GM19395 (cell line): ENCODE measurements around the gene FBXL2.
A peak's percentile ranks its signal among the peaks of the same experiment; 100 is the strongest.
"Not testable (repeated sequence)": the region's sequence is repeated elsewhere in the genome, so short reads cannot be mapped to it uniquely, and the experiment has no call there.

Source experiments
- ATAC-seq: cut with Tn5 transposase; IDR thresholded peaks from one replicate; pipeline ENCODE4 v1.9.1; 2021; ENCODE audit warnings: mild to moderate bottlenecking, moderate library complexity; ENCODE audit not compliant: unreplicated experiment

FBXL2 gene

DNA sequence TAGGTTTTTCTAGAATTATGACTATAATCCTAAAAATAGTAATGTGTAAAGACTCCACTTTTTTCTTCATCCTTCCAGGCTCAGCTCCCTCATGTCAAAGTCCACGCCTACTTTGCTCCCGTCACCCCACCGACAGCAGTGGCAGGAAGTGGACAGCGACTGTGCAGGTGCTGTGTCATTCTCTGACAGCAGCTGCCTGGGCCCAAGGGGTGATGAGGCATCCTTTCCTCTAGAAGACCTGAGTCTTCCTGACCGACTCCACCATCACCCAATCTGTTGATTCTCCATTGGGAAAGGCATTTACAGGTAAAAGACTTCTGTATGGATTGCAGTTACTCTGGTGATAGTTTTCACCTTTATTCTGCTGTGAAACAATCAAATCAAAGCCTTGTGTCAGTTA lies 108.2 kb downstream of the FBXL2 start:
- ATAC-seq: no peak

DNA sequence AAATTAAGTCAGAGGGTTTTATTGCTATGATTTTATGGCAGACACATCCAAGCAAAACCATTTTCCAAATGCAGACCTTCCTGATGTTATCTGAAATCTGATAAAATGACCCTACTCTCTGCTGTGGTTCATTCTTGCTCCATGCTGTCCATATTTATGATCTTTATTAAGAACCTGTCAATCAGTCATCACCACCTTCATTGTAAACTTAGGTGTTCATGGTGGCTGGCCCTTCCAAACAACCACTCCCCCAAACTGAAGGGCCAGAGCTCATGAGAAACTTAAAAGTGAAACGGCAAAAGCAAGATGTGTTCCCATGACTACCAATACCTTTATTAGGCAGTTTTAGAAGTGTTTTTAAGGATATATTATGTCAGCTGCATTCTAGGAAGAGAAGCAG lies 109.4 kb downstream of the FBXL2 start:
- no peak for ATAC-seq

DNA sequence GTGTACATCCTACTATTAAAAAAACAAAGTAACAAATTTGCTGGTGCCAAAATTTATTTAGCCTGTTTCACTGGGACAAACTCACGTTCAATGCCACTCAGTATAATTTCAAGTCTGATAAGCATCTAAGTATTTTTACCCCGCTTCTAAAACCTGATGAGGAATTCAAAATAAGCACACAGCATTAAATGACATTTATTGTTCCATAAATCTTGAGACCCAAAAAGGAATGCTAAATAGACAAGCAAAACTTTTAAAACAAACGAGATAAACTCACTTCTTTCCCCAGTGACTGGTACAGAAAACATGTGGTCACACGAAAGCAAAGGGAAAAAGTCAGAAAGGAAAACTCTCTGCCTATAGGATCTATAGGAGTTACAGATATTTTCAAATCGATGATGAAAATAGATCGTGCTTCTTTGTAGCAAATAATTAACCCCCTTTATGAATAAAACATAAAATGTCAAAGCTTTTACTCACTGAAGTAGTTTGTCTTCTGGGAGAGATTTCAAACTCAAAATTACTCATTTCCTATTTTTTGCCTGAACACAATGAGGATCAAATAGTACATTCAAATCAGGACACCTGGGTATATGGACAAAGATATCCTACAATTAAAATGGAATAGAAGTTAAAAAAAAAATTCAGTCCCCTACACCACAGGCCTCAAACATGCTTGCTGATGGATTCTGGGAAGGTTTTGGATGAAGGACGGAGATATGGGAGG lies 111.3 kb downstream of the FBXL2 start:
- no peak for ATAC-seq

DNA sequence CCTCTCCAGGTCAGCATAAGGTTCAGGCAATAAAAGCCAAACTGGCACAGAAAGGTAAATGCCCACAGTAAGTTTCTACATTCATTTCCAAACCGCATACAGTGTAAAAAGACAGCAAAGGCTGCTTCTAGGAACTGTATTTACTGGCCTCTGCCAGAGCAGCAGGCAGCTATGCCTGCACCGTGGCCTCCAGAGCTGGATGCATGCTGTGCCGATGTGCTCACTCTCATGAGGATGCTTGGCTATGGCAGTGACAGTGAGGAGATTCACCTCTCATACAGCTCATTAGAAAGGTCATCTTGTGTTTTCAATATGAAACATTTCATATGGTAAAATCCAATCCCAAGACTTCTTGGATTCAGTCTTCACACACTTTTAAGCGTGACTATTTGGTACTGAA lies 112.7 kb downstream of the FBXL2 start:
- no peak for ATAC-seq

DNA sequence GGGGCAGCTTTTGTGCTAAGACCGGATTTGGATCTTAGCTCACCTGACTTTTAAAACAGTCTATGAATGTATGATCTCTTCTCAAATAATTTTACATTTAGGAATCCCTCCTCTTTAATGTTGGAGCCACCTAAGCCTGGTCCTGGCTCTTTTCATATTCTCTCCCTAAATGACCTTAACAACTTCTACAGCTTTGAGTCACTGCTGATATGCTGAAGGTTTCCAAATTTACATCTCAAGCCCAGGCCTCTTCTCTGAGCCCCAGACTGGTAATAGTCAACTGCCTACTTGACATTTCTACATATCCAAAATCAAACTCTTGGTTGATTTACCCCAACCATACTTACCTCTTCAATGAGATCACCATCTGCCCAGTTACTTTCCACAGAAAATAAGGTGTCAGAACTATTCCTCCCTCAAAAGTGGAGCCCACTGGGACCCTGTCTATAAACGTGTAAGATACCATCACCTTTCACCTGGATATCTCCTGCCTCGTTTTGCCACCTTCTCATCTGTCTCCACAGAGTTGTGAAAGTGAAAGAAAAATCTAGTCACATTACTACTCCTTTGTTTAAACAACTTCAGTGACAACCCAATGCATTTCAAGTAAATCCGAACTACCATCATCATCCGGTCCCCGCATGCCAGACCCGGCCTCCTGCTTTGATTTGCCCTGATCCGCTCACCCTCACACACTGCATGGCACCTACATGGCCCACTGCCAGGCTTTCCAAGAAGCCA lies 114.2 kb downstream of the FBXL2 start:
- no peak for ATAC-seq

DNA sequence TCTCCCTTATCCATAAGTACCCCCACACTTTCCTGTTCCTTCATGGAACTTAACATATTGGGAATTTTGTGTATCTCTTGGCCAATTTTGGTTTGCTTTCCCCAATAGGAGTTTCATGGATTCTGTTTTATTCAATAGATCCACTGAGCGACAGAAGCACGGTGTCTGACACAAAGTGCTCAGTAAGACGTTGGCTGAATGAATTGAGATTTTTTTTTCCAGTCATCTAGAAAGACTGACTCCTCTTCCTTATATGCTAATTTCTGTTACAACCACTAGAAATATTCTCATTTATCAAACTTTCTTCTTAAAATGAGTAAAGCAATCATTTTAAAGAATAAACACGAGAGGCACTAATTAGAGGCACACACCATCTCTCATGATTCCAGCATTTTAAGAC lies 114.9 kb downstream of the FBXL2 start:
- no peak for ATAC-seq

DNA sequence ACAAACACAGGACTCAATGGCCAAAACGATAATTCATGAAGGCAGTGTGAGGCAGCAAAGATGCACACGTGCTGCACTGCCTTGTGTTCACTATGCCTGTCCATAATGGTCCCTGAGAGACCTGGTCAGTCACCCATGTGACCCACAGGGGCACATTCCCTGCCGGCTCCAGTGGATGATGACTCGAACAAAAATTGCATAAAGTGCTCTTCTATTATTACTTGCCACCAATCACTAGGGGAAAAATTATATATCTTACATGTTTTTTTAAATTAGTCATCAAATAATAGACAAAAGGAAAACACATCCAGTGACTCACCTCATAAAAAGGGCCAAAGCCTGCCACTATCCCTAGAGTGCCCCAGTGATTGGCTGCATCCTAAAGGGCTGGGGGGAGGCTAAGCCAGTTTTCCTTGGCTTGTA lies 115.5 kb downstream of the FBXL2 start:
- no peak for ATAC-seq

DNA sequence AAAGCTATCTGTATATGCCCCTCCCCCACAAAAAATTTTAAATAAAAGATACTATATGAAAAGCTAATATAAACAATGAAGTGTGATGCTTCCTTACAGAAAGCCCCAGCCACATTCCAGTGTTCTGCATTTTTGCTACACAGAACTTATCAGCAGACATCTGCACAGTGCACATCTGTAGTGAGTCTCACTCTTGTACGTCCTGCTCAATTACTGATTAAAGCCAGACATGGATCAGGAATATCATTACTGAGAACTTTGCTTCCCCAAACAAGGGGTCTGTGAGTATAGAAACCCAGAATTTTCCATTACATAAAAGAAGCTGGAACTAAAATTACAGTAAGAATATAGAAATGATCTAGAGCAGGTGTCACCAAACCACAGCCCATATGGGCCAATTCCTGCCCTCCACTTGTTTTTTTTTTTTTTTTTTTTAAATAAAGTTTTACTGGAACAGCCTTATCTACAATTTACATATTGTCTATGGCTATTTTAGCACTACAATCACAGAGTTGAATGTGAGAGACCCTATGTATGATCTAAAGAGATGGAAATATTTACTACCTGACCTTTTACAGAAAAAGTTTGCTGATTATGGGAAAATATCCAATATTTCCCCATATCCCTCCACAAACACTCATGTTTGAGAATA lies 117.3 kb downstream of the FBXL2 start:
- ATAC-seq: no peak

DNA sequence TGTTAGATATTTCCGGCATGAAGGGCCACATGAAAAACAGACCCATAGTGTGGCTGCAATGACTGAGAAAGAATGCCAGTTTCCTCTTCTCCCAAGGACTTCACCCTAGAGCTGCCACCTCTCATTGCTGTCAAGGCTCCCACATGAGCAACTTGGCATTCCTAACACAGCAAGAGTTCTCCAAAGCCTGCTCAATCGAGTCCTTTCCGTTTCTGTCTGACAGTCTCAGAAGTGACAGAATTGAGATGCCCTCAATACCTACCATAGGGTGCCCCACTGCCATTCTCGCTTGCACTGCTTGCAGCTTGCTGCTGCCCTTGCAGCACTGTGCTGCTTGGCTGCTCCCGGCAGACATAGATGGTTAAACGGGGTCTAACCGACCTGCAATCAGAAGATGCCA lies 118.7 kb downstream of the FBXL2 start:
- no peak for ATAC-seq

DNA sequence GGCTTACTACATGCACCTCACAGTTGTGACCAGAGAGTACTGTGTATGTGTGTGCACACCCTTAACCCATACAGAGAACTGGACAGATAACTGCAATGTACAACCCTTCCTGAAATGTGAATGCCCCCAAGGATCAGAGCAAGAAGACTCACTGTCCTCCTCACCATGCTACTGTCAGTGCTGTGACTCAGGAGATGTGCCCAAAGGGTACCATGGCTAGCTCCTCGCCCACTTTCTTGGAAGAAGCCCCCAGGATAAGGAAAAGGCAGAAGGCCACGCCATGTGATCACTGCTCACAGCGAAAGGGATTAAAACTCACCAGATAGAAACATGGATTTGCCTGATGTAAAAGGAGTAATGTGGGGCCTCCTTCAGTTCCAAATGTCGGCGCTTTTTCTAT lies 121.2 kb downstream of the FBXL2 start:
- no peak for ATAC-seq

DNA sequence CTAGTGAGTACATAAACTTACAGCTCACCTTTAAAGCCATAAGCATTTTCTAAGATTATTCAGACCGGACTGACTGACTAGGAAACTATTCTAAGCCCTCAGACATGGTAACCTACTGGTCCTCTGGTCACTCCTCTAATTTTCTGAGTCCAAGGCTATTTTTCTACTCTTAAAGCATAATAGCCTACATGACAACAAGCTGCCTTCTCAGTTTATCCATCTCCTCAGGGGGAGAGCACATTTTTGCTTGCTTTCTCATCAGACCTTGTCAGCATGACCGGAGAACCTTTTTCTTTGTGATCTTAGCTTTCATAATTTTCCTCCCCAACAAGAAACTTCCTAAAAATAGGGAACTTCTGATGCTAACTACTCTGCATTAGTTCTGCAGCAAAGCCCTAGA lies 124.5 kb downstream of the FBXL2 start:
- ATAC-seq: no peak

DNA sequence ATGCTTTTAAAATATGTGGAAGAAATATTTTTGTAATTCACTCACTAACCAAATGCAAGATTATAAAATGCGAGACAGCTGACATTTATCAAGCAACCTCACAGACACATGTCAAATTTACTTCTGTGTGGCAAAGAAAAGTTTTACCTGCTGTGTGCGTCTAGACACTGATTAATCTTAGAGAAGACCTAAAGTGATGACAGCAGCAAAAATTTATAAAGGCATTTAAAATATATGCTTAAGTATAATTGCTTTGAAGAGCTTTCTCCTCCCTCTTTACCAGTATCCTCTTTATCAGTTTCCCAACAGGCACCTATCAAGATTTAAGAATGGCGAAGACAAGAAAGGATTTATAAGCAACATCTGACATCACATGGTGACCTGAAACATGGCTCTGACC lies 125.7 kb downstream of the FBXL2 start:
- ATAC-seq: no peak

DNA sequence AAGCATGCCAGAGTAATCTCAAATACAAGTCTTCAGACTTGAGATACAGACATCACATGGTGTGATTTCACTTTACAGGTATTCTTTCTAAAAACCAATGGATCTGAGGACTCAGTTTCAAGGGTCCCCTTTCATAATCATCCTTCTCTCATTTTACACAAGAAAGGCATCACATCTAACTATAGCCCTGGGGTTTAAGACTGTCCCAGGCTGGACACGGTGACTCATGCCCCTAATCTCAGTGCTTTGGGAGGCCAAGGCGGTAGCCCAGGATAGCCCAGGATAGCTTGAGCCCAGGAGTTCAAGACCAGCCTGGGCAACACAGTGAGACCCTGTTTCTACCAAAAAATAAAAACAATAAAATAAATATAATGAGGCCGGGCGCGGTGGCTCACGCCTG lies 126.5 kb downstream of the FBXL2 start:
- ATAC-seq: no peak

DNA sequence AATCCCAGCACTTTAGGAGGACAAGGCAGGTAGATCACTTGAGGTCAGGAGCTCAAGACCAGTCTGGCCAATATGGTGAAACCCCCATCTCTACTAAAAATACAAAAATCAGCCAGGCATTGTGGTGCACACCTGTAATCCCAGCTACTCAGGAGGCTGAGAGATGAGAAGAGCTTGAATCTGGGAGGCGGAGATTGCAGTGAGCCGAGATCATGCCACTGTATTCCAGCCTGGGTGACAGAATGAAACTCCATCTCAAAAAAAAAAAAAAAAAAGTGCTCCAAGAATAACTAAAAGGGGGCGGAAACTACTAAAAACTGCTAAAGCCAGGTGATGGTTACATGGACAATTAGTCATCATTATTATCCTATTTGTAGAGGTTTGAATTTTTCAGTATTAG lies 133.6 kb downstream of the FBXL2 start:
- ATAC-seq: not testable (repeated sequence)

DNA sequence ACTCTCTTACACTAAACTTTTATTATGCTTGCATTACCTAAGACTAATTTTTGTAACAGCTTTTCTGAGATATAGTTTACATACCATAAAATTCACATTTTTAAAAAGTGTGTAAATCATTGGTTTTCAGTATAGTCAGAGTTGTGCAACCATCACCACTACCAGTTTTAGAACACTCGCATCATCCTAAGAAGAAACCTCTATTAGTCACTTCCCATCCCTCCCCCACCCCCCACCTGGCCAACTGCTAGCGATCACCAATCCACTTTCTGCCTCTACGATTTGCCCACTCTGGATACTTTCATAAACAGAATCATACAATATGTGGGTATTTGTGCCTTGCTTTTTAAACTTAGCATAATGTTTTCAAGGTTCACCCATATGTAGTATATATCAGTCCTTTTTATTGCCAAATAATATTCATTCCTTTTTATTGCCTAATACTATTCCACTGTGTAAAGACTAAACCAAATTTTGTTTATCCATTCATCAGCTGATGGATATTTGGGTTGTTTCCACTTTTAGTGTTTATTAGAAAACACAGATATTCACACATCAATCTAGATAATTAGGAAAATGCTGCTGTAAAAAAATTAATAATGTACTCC lies 139.9 kb downstream of the FBXL2 start:
- ATAC-seq: no peak

DNA sequence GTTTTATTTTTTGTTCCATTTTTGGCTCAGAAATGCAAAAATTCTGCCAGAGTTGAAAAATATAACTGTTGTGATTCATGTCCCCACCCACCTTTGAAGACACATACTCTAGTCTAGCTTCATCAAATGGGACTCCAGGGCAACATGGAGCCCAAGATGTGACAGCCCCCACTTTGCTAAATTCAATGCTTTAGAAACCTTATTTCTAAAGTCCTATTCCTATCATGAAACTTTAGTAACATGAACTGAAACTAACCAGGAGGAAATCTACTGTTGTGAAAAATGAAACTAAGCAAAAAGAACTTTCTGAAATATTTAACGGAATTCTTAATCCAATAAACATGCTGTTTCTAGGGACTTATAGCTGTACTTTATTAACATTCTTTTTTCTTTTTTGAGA lies 142.7 kb downstream of the FBXL2 start:
- peak; percentile 68 for ATAC-seq

DNA sequence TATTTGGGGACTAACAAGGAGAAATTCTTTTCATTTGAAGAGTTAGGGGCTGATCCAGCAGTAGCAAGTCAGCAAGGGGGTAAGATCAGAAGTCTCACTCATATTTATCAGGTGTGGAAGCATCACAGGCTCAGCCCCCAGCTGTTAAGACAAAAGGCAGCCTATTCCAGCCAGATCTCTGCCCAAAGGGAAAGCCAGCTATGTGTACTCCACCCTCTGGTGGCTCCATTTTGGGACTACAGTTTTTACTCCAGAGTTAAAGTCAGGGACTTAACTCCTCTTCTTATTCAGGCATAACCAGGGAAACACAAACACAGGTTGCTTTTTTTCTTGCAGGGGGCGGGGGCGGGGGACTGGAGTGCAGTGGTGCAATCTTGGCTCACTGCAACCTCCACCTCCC lies 143.7 kb downstream of the FBXL2 start:
- no peak for ATAC-seq

DNA sequence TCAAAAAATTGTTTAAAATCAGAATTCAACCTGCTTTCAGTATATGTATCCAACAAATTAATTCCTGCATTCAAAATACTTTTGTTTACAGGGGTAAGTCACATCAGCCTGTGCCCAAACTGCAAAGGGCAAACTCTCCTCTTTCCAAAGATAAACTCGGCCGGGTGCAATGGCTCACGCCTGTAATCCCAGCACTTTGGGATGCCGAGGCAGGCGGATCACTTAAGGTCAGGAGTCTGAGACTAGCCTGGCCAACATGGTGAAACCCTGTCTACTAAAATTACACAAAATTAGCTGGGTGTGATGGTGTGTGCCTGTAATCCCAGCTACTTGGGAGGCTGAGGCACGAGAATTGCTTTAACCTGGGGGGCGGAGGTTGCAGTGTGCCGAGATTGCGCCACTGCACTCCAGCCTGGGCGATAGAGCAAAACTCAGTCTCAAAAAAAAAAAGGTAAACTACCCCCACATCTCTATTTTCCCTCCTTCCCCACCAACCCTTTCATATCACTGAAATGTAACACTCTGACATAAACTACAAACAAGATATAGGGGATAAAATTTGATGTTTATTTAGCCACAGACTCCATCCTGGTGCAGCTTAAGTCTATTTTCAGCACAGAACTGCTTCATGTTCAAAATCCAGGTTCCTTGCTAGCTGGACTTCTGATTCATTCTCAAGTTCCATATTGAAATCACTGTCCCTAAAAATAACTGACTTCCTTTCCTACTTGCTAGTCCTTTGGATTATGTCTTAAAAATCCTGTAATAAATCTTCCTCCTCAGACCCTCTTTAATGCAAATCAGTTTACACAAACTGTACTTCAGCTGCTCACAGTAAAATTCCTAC lies 147.6 kb downstream of the FBXL2 start:
- ATAC-seq: no peak

DNA sequence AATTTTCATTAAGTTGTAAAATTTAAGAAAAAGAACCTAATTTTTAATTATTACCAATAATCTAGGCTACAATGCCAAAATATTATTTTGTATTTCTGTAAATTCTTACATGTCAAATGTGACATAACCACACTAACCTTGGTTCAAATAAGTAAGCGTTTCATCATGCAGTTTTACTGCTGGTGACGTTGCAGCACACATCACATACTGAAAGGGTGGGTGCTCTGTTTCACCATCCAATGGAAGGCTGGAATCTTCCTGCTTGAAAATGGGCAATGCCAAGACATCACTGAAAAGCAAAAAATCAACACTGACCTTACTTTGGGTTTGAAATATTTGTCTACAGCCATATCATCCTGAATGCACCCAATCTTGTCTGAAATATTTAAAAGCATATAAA lies 148.2 kb downstream of the FBXL2 start:
- ATAC-seq: no peak

DNA sequence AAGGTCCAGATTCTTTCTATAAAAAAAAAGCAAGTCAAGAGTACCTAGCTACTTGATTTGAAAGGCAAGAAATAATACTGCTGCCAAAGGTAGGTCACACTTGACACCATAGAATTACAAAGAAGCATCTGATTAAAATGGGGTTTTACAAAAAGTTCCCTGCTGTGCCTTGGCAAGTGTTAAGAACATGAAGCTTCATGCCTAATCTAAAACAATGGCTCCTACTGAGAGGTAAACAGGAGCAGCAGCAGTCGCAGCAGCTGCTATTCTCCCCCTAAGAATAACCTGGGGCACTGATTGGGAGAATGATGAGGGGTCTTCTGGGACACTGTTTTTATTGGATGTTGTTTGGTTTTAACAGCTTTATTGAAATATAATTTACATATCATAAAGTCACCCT lies 148.8 kb downstream of the FBXL2 start:
- ATAC-seq: no peak
